H9 (cell line): Measurements from ENCODE around the gene UVRAG. TPM values are rescaled to one million over a fixed set of nuclear protein-coding genes. Genes with fewer than 3 reads are reported as not detected.

Experiments used
- DNase-seq: peaks from one replicate; pipeline ENCODE4 v3.0.0-alpha.2; 2017
- H2AFZ ChIP-seq: one replicate; pipeline ENCODE4 v1.6.1; 2013; ENCODE audit warnings: mild to moderate bottlenecking, low read length, control low read depth, moderate library complexity
- H2AK5ac ChIP-seq: 2 replicates; pipeline ENCODE4 v1.6.1; 2013; ENCODE audit warnings: low read length, control low read depth, mixed read lengths; ENCODE audit not compliant: insufficient read length
- H2BK120ac ChIP-seq: one replicate; pipeline ENCODE4 v1.6.1; 2013; ENCODE audit warnings: low read depth, mild to moderate bottlenecking, low read length, control low read depth, inconsistent platforms; ENCODE audit not compliant: poor library complexity, severe bottlenecking
- H2BK12ac ChIP-seq: 2 replicates; pipeline ENCODE4 v1.6.1; 2013; ENCODE audit warnings: low read length, control low read depth, mixed read lengths, low read depth; ENCODE audit not compliant: insufficient read length
- H2BK15ac ChIP-seq: 2 replicates; pipeline ENCODE4 v1.6.1; 2013; ENCODE audit warnings: low read depth, low read length, control low read depth
- H2BK20ac ChIP-seq: one replicate; pipeline ENCODE4 v1.6.1; 2013; ENCODE audit warnings: low read depth, mild to moderate bottlenecking, low read length, control low read depth, inconsistent platforms; ENCODE audit not compliant: poor library complexity, severe bottlenecking
- H2BK5ac ChIP-seq: 2 replicates; pipeline ENCODE4 v1.6.1; 2013; ENCODE audit warnings: low read length, control low read depth, mixed read lengths; ENCODE audit not compliant: insufficient read length
- H3K14ac ChIP-seq: 2 replicates; pipeline ENCODE4 v1.6.1; 2013; ENCODE audit warnings: low read length, control low read depth; ENCODE audit not compliant: insufficient read depth
- H3K18ac ChIP-seq: 2 replicates; pipeline ENCODE4 v1.6.1; 2013; ENCODE audit warnings: low read depth, mild to moderate bottlenecking, mixed read lengths, low read length, control low read depth; ENCODE audit not compliant: insufficient read length
- H3K23ac ChIP-seq: 2 replicates; pipeline ENCODE4 v1.6.1; 2013; ENCODE audit warnings: low read length, control low read depth, mixed read lengths, low read depth; ENCODE audit not compliant: insufficient read length
- H3K23me2 ChIP-seq: 2 replicates; pipeline ENCODE4 v1.6.1; 2013; ENCODE audit warnings: low read depth, mild to moderate bottlenecking, mixed read lengths, low read length, control low read depth; ENCODE audit not compliant: insufficient read length, poor library complexity, severe bottlenecking
- H3K27ac ChIP-seq: 2 replicates; pipeline ENCODE4 v1.5.1; 2013; ENCODE audit warnings: low read length, control low read depth, mixed read lengths, low read depth; ENCODE audit not compliant: insufficient read length
- H3K27me3 ChIP-seq: 2 replicates; pipeline ENCODE4 v1.6.1; 2013; ENCODE audit warnings: low read length, control low read depth, inconsistent platforms; ENCODE audit not compliant: insufficient read depth
- H3K4ac ChIP-seq: 2 replicates; pipeline ENCODE4 v1.6.1; 2013; ENCODE audit warnings: low read depth, mild to moderate bottlenecking, control low read depth, inconsistent platforms, low read length, moderate library complexity
- H3K4me1 ChIP-seq: 2 replicates; pipeline ENCODE4 v1.6.1; 2013; ENCODE audit warnings: low read length, control low read depth, inconsistent platforms; ENCODE audit not compliant: insufficient read depth
- H3K4me2 ChIP-seq: 2 replicates; pipeline ENCODE4 v1.6.1; 2013; ENCODE audit warnings: low read length, control low read depth, mixed read lengths; ENCODE audit not compliant: insufficient read length, insufficient read depth
- H3K56ac ChIP-seq: 2 replicates; pipeline ENCODE4 v1.6.1; 2013; ENCODE audit warnings: low read depth, mild to moderate bottlenecking, mixed read lengths, low read length, control low read depth; ENCODE audit not compliant: insufficient read length
- H3K79me1 ChIP-seq: 2 replicates; pipeline ENCODE4 v1.6.1; 2013; ENCODE audit warnings: low read depth, mild to moderate bottlenecking, moderate library complexity, low read length, control low read depth, inconsistent platforms; ENCODE audit not compliant: insufficient read depth, poor library complexity, severe bottlenecking
- H3K79me2 ChIP-seq: 2 replicates; pipeline ENCODE4 v1.6.1; 2013; ENCODE audit warnings: low read length, control low read depth, inconsistent platforms; ENCODE audit not compliant: insufficient read depth
- H3K9ac ChIP-seq: 2 replicates; pipeline ENCODE4 v1.6.1; 2013; ENCODE audit warnings: low read length, control low read depth, mixed read lengths; ENCODE audit not compliant: insufficient read length; ENCODE audit errors: extremely low read depth
- H3K9me3 ChIP-seq: one replicate; pipeline ENCODE4 v1.6.1; 2013; ENCODE audit warnings: low read depth, low read length, inconsistent platforms; ENCODE audit not compliant: control insufficient read depth
- H3T11ph ChIP-seq: one replicate; pipeline ENCODE4 v1.6.1; 2013; ENCODE audit warnings: mild to moderate bottlenecking, low read length, control low read depth, inconsistent platforms
- H4K20me1 ChIP-seq: one replicate; pipeline ENCODE4 v1.6.1; 2013; ENCODE audit not compliant: control insufficient read depth, insufficient read length, insufficient read depth
- H4K5ac ChIP-seq: 2 replicates; pipeline ENCODE4 v1.6.1; 2013; ENCODE audit warnings: low read depth, mild to moderate bottlenecking, mixed read lengths, low read length, control low read depth; ENCODE audit not compliant: insufficient read length
- H4K8ac ChIP-seq: replicated peaks from 2 replicates; pipeline ENCODE4 v1.6.1; 2013; ENCODE audit warnings: low read length, control low read depth, mixed read lengths, low read depth; ENCODE audit not compliant: insufficient read length
- H4K91ac ChIP-seq: 2 replicates; pipeline ENCODE4 v1.6.1; 2013; ENCODE audit warnings: low read depth, mild to moderate bottlenecking, moderate library complexity, mixed read lengths, low read length, control low read depth; ENCODE audit not compliant: insufficient read length
- H3K27ac Mint-ChIP-seq, 3 experiments: 2 replicates in 2 of 3; 3 replicates in 1 of 3; pipeline ENCODE4 v1.8.0; 2020 to 2021; ENCODE audit warnings: mixed read lengths in 3 of 3, mild to moderate bottlenecking in 1 of 3, moderate library complexity in 1 of 3
- H3K27me3 Mint-ChIP-seq: 2 replicates; pipeline ENCODE4 v1.8.0; 2021; ENCODE audit warnings: low read depth, mild to moderate bottlenecking, moderate library complexity, mixed read lengths
- H3K36me3 Mint-ChIP-seq, 3 experiments: 2 replicates in 2 of 3; 3 replicates in 1 of 3; pipeline ENCODE4 v1.8.0; 2020 to 2021; ENCODE audit warnings: low read depth in 3 of 3, mixed read lengths in 3 of 3; ENCODE audit not compliant: insufficient read depth in 1 of 3
- H3K4me1 Mint-ChIP-seq, 2 experiments: 2 replicates each; pipeline ENCODE4 v1.8.0; 2020; ENCODE audit warnings: mixed read lengths in 2 of 2
- H3K4me3 Mint-ChIP-seq, 2 experiments: 2 replicates in 1 of 2; 3 replicates in 1 of 2; pipeline ENCODE4 v1.8.0; 2020 to 2021; ENCODE audit warnings: mild to moderate bottlenecking in 2 of 2, mixed read lengths in 2 of 2, moderate library complexity in 1 of 2
- H3K9me3 Mint-ChIP-seq, 2 experiments: 2 replicates in 1 of 2; 3 replicates in 1 of 2; pipeline ENCODE4 v1.8.0; 2020; ENCODE audit warnings: mild to moderate bottlenecking in 2 of 2, mixed read lengths in 2 of 2, moderate library complexity in 1 of 2
- CTCF ChIP-seq: fragments of 200-600 bp; sonication (generic); conservative IDR thresholded peaks from 3 replicates; pipeline ENCODE4 v1.8.0; 2021; ENCODE audit warnings: antibody characterized with exemption, mild to moderate bottlenecking
- WGBS: extraction: QIAGEN DNeasy Blood & Tissue Kit; methylation state at CpG from one replicate; pipeline ENCODE4 v1.1.7; 2013; ENCODE audit warnings: missing lambda C conversion rate, low lambda C conversion rate, mixed read lengths; ENCODE audit not compliant: insufficient read length; ENCODE audit errors: extremely low coverage; 5-methylcytosine and 5-hydroxymethylcytosine counted together
- total RNA-seq: library from RNA; stranded (reverse); gene quantifications from 2 replicates; pipeline ENCODE4 v1.2.1, GENCODE V29; 2021

The UVRAG gene
- total RNA-seq, 1 experiment from 2014 or later = 18.5 TPM

DNA sequence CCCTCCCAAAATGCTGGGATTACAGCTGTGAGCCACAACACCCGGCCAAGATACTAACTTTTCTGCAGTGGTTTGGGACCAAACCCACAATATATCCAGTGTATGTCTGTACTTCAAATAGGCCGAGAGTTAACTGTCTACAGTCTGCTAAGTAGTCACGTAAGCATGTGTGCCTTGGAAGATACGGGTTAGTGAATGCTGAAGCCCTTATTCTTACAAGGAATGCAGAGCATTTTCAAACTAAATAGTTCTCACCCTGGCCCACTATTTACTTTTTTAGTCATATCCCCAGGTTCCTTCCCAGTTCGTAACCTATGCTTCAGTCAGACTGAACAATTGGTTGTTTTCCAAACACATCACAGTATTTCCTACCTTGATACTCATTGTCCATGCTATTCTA is 215.3 kb downstream of the UVRAG start:
- no peak overlapping the region for H3T11ph ChIP-seq
- no peak overlapping the region for H4K8ac ChIP-seq
- H2BK12ac ChIP-seq = no peak overlapping the region
- H3K4ac ChIP-seq = no peak overlapping the region
- no peaks in the 10 kb centered on the region for H3K23me2 ChIP-seq
- no peak overlapping the region for H2AFZ ChIP-seq
- no peak overlapping the region for H3K14ac ChIP-seq
- no peak for TF ChIP-seq CTCF
- H3K27me3 ChIP-seq = no peaks in the 10 kb centered on the region
- Mint-ChIP-seq H3K4me3 (no peak overlapping the region), H3K4me1 (peaks cover 22 to 23% of the 10 kb centered on the region in 2 experiments), H3K36me3 (peaks cover 11 to 16% (median 13%) of the 10 kb centered on the region in 3 experiments), H3K9me3 (no peaks in the 10 kb centered on the region; a peak in 1 of 5 replicates), H3K27me3 (no peaks in the 10 kb centered on the region), H3K27ac (no peak overlapping the region)
- H3K18ac ChIP-seq = no peak overlapping the region
- no peak overlapping the region for H4K5ac ChIP-seq
- H3K23ac ChIP-seq = no peak overlapping the region
- H2BK120ac ChIP-seq = no peak overlapping the region
- no peak overlapping the region for H4K91ac ChIP-seq
- no peak overlapping the region for H3K9ac ChIP-seq
- no peak for DNase-seq
- no peak overlapping the region for H2BK15ac ChIP-seq
- no peaks in the 10 kb centered on the region for H3K79me2 ChIP-seq
- no peak overlapping the region for H2BK5ac ChIP-seq
- no peak overlapping the region for H2AK5ac ChIP-seq
- H3K4me2 ChIP-seq = no peak overlapping the region
- H3K56ac ChIP-seq = no peak overlapping the region
- no CpG with 5 or more reads among the region's 5 CpGs for WGBS
- no peaks in the 10 kb centered on the region for H4K20me1 ChIP-seq
- no peak overlapping the region for H2BK20ac ChIP-seq
- H3K9me3 ChIP-seq = no peaks in the 10 kb centered on the region
- H3K27ac ChIP-seq = no peak overlapping the region
- H3K79me1 ChIP-seq = no peaks in the 10 kb centered on the region
- peaks cover 2% of the 10 kb centered on the region; the same call in 1 of the 2 replicates for H3K4me1 ChIP-seq
